ENCODE results near the gene KRTAP5-6.

GRCh38 chr11:1679881-1680280 is 17.1 kb upstream of the KRTAP5-6 start:
- TF ChIP-seq CTCF (IDR thresholded peaks at IDR 0.05) = no peak
- TF ChIP-seq POLR2AphosphoS5 (IDR thresholded peaks at IDR 0.05) = no peak
- no peak for TF ChIP-seq POLR2A (IDR thresholded peaks at IDR 0.05)
- TF ChIP-seq EP300 (IDR thresholded peaks at IDR 0.05; ENCODE audit: low read depth) = no peak
